Fibroblast of lung (primary cell): ENCODE data around the gene CASKIN1. TPM values are rescaled to one million over a fixed set of nuclear protein-coding genes. Genes with fewer than 3 reads are reported as not detected.

Source experiments
- DNase-seq, 2 donors: peaks; one replicate each; pipeline versions ENCODE4 v3.0.0 to v3.0.0-alpha.2; 2010; ENCODE audit warnings: low read depth in 2 of 2
- H2AFZ ChIP-seq: 2 replicates; pipeline ENCODE4 v1.5.1; 2012; ENCODE audit warnings: low read length, control low read depth, inconsistent platforms
- H3K27ac ChIP-seq: 2 replicates; pipeline ENCODE4 v1.5.1; 2011; ENCODE audit warnings: low read length, control low read depth; ENCODE audit not compliant: insufficient read depth
- H3K27me3 ChIP-seq: 2 replicates; pipeline ENCODE4 v1.5.1; 2011; ENCODE audit warnings: mild to moderate bottlenecking, low read length; ENCODE audit not compliant: control insufficient read depth, insufficient read depth
- H3K36me3 ChIP-seq: 2 replicates; pipeline ENCODE4 v1.5.1; 2011; ENCODE audit warnings: low read length; ENCODE audit not compliant: control insufficient read depth, insufficient read depth
- H3K4me1 ChIP-seq: 2 replicates; pipeline ENCODE4 v1.5.1; 2011; ENCODE audit warnings: low read length; ENCODE audit not compliant: control insufficient read depth, insufficient read depth; ENCODE audit errors: extremely low read depth
- H3K4me2 ChIP-seq: 2 replicates; pipeline ENCODE4 v1.5.1; 2011; ENCODE audit warnings: low read length, control low read depth; ENCODE audit not compliant: insufficient read depth; ENCODE audit errors: extremely low read depth
- H3K4me3 ChIP-seq, 4 experiments: fragments of 200-600 bp in 1 of 4; sonication (generic) in 1 of 4; replicated peaks in 1 of 4; 2 replicates each; pipeline ENCODE4 v1.5.1; 2011 to 2016; ENCODE audit warnings: low read length in 4 of 4, low read depth in 3 of 4, mild to moderate bottlenecking in 3 of 4, control low read depth in 2 of 4, inconsistent platforms in 1 of 4, mixed read lengths in 1 of 4; ENCODE audit not compliant: insufficient read depth in 1 of 4; ENCODE audit errors: control extremely low read depth in 1 of 4
- H3K79me2 ChIP-seq: 2 replicates; pipeline ENCODE4 v1.5.1; 2012; ENCODE audit warnings: mild to moderate bottlenecking, low read length, inconsistent platforms; ENCODE audit not compliant: control insufficient read depth, insufficient read depth
- H3K9ac ChIP-seq: 2 replicates; pipeline ENCODE4 v1.5.1; 2011; ENCODE audit warnings: mild to moderate bottlenecking, low read length, control low read depth; ENCODE audit not compliant: insufficient read depth
- H3K9me3 ChIP-seq: 2 replicates; pipeline ENCODE4 v1.5.1; 2012; ENCODE audit warnings: low read depth, low read length; ENCODE audit not compliant: control insufficient read depth, insufficient read depth
- H4K20me1 ChIP-seq: 2 replicates; pipeline ENCODE4 v1.5.1; 2011; ENCODE audit warnings: low read length; ENCODE audit not compliant: control insufficient read depth, insufficient read depth; ENCODE audit errors: extremely low read depth
- EZH2 ChIP-seq: IDR thresholded peaks from 2 replicates; pipeline ENCODE4 v1.5.1; 2012; ENCODE audit warnings: low read length, control low read depth, mild to moderate bottlenecking; ENCODE audit errors: missing control alignments
- polyA plus RNA-seq, 2 donors: library from polyadenylated mRNA; depleted of rRNA in 1 of 2; stranded (reverse) in 1 of 2; unstranded in 1 of 2; fragments of >200 nt; gene quantifications; 2 replicates each; pipeline ENCODE4 v1.2.1, GENCODE V29; 2011 to 2012; ENCODE audit warnings: missing spikeins in 1 of 2
- total RNA-seq: library from RNA; depleted of rRNA; stranded (reverse); fragments of >200 nt; gene quantifications from 2 replicates; pipeline ENCODE4 v1.2.1, GENCODE V29; 2014
- TF ChIP-seq, protein P1 (sequence below), 2 donors: IDR thresholded peaks in 1 of 2; conservative IDR thresholded peaks in 1 of 2; 1 replicate in 1 of 2; 2 replicates in 1 of 2; pipeline ENCODE4 v1.5.1; 2011 to 2012; ENCODE audit warnings: low read length in 2 of 2, control low read depth in 1 of 2, inconsistent platforms in 1 of 2, low read depth in 1 of 2, mild to moderate bottlenecking in 1 of 2

CASKIN1 gene
- total and polyA plus RNA-seq, 2 donors (not counting 1 experiment from before 2014, with no cell fraction given): 0.01 to 0.17 TPM

DNA sequence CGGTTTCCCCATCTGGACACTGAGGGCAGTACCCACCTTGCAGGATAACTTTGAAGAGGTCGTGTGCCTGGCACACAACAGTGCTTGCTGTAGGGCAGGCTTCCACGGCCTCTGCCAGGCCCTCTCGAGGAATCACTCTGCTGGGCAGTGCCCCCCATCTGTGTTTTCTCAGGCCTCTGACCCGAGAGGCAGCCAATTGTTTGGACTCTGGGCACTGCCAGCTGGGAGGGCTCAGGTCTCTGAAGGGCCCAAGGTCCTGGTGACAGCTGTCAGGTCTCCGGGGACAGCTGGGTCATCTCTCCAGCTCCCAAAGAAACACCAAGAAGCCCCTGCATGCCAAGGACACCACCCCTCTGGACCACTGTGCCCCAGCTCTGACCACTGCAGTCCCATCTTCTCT is 49.0 kb downstream of the CASKIN1 start:
- Histone ChIP-seq H3K36me3 (peaks cover 11% of the 10 kb centered on the region), H3K4me1 (peaks cover 32% of the 10 kb centered on the region), H3K4me3 (no peak overlapping the region), H3K79me2 (peaks cover 18% of the 10 kb centered on the region), H3K27me3 (no peaks in the 10 kb centered on the region), H3K9ac (no peak overlapping the region), H3K9me3 (no peaks in the 10 kb centered on the region), H4K20me1 (no peaks in the 10 kb centered on the region), H2AFZ (no peak overlapping the region), H3K4me2 (no peak overlapping the region), H3K27ac (no peak overlapping the region)
- DNase-seq: no peak
- TF ChIP-seq EZH2: no peak
- TF ChIP-seq, protein P1, sequence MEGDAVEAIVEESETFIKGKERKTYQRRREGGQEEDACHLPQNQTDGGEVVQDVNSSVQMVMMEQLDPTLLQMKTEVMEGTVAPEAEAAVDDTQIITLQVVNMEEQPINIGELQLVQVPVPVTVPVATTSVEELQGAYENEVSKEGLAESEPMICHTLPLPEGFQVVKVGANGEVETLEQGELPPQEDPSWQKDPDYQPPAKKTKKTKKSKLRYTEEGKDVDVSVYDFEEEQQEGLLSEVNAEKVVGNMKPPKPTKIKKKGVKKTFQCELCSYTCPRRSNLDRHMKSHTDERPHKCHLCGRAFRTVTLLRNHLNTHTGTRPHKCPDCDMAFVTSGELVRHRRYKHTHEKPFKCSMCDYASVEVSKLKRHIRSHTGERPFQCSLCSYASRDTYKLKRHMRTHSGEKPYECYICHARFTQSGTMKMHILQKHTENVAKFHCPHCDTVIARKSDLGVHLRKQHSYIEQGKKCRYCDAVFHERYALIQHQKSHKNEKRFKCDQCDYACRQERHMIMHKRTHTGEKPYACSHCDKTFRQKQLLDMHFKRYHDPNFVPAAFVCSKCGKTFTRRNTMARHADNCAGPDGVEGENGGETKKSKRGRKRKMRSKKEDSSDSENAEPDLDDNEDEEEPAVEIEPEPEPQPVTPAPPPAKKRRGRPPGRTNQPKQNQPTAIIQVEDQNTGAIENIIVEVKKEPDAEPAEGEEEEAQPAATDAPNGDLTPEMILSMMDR (conservative IDR thresholded peaks at IDR 0.05 in 1 of 2, IDR thresholded peaks at IDR 0.05 in 1 of 2; ENCODE audit: low read depth in 1 of 2, low read length in 2 of 2): no peak

DNA sequence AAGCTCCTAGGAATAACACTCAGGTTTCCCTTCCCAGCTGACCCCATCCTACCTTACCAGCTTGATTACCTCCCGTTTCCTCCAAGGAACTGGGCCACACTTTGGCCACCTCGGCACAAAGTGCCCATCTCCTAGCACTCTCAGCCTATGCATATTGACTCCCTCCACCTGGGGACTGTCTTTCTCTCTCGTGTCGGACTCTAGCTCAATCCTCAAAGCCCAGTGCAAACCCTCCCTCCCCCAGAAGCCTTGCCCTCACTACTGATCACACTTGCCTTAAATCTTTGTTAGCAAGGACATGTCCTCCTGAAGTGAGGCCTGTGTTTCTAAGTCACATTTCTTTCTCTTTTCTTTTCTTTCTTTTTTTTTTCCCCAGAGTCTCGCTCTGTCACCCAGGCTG is 50.6 kb downstream of the CASKIN1 start:
- DNase-seq: no peak
- H3K27me3 ChIP-seq: no peaks in the 10 kb centered on the region
- no peaks in the 10 kb centered on the region for H3K9me3 ChIP-seq
- no peak overlapping the region for H3K4me3 ChIP-seq
- H3K4me2 ChIP-seq: no peak overlapping the region
- no peak overlapping the region for H3K9ac ChIP-seq
- no peak overlapping the region for H2AFZ ChIP-seq
- peaks cover 4% of the 10 kb centered on the region for H3K79me2 ChIP-seq
- H3K27ac ChIP-seq: no peak overlapping the region
- H3K4me1 ChIP-seq: peaks cover 21% of the 10 kb centered on the region
- no peaks in the 10 kb centered on the region for H4K20me1 ChIP-seq
- peaks cover 3% of the 10 kb centered on the region for H3K36me3 ChIP-seq
- TF ChIP-seq EZH2: no peak
- TF ChIP-seq, protein P1 (conservative IDR thresholded peaks at IDR 0.05 in 1 of 2, IDR thresholded peaks at IDR 0.05 in 1 of 2; ENCODE audit: low read depth in 1 of 2, low read length in 2 of 2): no peak

DNA sequence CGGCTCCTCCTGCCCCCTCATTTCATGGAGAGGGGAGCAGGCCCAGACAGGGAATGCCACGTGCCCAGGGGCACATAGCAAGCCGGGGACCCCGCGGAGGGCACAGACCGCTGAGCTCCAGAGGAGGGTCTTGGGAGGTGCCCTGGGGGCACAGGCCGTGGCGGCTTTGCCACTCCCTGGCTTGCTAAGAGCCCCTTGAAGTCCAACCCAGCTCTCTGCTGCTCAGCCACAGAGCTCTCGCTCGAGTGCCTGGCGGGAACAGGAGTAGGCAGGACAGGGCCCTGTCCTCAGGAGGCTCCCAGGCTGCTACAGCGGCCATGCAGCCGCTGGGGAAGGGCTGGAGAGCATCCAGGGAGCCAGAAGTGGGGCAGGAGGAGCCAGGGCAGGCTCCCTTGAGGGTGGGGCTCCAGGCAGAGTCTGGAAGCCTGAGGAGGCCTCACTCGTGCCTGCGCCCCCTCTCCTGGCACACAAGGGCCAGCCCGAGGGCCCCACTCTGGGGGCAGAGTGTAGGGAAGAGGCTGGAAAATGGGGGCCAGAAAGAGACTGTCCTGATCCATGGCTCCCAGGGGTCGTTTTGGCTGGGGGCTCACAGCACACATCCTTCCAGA is 52.4 kb downstream of the CASKIN1 start:
- TF ChIP-seq, protein P1 (conservative IDR thresholded peaks at IDR 0.05 in 1 of 2, IDR thresholded peaks at IDR 0.05 in 1 of 2; ENCODE audit: low read depth in 1 of 2, low read length in 2 of 2): no peak
- no peak for TF ChIP-seq EZH2
- no peak overlapping the region for H2AFZ ChIP-seq
- H3K4me1 ChIP-seq: peaks cover 6% of the 10 kb centered on the region
- no peak overlapping the region for H3K27ac ChIP-seq
- no peaks in the 10 kb centered on the region for H3K36me3 ChIP-seq
- no peak for DNase-seq
- no peaks in the 10 kb centered on the region for H3K79me2 ChIP-seq
- no peaks in the 10 kb centered on the region for H3K27me3 ChIP-seq
- no peaks in the 10 kb centered on the region for H3K9me3 ChIP-seq
- no peak overlapping the region for H3K9ac ChIP-seq
- H3K4me2 ChIP-seq: no peak overlapping the region
- no peaks in the 10 kb centered on the region for H4K20me1 ChIP-seq
- H3K4me3 ChIP-seq: no peak overlapping the region
